Medulla oblongata (tissue), 1 donor: ENCODE results near the gene FOCAD.

Experiments
- DNase-seq: peaks from one replicate; pipeline ENCODE4 v3.0.0-alpha.2; 2015; ENCODE audit errors: extremely low spot score

The FOCAD gene

GRCh38 chr9:20729523-20729922 is 45.5 kb downstream of the FOCAD start:
- DNase-seq: no peak

DNA sequence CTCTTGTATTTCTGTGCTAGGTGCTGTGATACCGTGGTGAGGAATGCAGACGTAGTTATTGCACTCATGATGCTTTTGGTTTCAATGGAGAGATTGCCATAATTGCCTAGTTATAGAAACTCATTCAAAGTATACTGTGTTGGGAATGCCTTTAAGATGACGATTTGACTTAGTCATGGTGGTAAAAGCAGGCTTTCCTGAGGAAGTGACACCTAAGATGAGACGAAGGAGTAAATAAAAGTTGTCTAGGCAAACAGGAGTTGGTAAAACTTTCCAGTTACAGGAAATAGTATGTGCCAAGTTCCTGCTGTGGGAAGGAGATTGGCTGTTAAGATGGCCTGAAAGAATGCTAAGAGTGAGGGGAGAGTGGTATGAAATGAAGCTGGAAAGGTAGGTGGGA is 48.1 kb downstream of the FOCAD start:
- no peak for DNase-seq

DNA sequence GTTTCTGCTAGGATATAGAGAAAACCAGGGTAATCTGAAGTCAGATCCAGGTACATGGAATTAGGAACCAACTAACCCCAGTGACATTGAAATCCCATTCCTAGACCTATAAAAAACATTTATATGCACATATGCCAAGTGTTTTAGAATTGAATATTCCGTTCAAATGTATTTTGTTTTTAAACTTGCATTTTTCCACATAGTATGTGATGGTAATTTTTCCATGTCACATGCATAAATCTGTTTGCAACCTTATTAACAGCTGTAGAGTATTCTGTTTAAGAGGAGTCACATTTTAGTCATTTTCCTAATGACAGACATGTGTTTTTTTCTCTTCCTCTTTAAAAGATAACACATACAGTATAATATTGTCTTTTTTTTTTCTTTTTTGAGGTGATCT is 50.2 kb downstream of the FOCAD start:
- no peak for DNase-seq

DNA sequence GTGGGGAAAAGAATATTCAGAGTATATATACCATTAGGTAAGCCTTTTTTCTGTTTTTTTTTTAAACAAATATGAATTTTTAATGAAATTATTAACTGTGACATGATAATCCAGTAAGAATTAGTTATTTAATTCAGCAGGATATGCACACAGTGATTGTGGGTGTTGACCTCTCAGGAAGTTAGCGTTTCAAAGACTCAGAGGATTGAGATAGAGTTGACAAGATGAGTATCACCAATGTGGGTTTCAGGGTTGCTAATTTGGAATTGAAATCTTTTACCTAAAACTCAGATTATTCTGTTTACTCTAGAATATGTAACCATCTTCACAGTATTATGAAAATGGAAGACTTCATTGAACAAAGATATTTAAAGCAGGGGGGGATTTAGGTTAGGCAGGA is 56.2 kb downstream of the FOCAD start:
- DNase-seq: no peak

DNA sequence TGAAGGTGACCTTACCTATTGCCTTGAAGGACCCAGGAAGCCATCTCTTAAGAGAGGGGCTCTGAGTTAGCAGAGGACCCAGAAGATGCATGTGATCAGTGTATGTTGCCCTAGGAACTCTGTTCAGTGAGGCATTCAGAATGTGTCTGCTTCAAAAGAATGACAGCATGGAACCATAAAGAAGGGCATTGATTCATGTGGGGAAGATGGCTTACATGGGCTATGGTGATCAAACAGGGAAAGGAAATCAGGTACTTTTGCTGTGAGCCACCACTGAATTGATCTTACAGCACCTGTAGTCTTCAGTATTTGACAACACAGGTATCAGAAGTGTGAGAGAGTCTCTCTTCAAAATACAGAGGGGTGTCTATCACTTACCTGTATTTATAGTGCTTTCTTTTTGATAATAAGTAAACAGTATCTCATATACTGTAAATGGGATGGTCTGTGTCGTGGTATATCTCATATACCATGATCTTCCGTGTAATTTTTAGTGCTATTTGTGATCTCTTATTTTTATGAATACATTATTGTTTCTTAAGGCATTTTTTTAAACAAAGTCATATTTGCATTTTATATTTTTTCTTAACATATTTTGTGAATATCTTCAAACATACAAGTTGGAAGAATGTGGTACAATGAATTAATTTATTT is 57.0 kb downstream of the FOCAD start:
- no peak for DNase-seq

DNA sequence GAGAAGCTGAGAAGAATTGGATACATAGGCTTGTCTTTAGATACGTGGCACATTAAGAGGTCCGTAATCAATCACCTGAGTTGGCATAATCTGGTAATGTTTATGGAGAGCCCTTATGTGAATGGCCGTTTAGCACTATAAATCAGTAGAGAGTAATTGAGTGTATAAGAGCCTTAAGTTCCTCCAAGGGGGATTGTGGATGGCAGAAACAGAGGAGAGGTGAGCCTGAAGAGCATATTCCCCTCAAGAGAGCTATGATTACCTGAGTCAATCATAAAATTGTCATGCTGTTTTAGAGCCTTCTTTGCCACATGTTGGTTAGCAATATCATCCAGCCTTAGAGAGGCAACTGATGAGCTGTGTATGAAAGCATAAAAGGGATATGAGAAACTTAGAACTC is 58.8 kb downstream of the FOCAD start:
- DNase-seq: no peak

DNA sequence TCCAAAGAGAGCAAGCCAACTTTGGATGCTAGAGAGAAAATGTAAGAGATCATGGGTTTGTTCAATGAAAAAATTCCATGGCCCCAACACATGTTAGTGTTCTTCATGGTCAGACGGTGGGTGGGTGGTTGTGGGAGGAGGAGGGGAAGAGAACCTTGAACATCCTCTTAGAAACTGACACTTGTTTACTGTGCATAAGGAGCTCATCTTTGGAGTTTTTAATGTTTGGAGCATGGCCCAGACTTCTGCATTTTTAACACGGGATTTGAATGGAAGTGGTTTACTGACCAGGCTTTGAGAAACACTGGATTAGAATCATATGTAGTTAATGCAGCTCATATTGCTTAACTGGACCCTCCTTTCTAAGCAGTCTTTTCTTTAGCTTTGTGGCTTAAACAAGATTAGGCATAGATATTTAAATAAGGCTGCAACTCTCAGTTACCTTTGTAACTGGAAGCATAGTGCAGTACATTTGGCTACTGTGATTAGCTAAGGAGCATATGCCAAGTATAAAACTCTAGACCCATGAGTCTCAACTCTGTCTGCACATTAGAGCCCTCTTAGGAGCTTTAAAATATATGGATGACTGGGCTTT is 60.1 kb downstream of the FOCAD start:
- DNase-seq: no peak

DNA sequence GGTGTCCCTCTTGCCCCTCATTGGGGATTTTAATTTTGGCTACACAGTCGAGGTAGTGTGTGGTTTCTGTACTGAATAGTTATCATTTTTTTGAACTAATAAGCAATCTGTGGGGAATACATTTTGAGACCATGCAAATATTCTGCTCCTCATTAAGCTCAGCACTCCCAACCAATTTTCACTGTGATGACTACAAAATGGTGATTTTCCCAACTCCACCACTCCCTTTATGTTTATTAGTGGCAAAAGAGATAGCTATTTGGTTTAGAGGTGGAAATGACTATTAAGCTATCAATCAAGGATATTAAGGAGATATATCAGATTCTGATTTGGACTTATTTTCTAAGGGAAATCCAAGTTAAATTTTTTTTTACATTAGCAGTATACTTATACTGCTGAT is 62.9 kb downstream of the FOCAD start:
- no peak for DNase-seq

- no peak for DNase-seq
Measured at GRCh38 chr9:20749496-20750198, 65.6 kb downstream of the FOCAD start.

DNA sequence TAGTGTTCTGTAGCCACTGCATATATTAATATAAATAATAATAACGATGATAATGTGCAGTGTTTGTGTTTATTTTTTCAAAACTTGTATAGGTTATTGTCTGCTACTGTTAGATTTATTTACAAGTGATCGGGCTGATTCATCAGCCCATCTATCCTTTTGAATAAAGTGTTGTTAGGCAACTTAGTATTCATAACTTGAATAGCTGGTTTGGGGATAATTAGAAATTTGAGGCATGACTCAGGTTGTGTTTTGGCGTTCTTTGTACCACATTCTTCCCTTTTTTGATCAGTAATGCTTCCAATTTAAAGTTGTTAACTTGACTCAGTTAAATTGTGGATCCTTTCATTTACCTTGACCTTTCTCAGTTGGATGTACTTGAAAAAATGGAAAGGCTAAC is 69.7 kb downstream of the FOCAD start:
- DNase-seq: no peak

- DNase-seq: no peak
Measured at GRCh38 chr9:20754556-20754955, 70.5 kb downstream of the FOCAD start.

GRCh38 chr9:20760246-20760891 is 76.3 kb downstream of the FOCAD start:
- no peak for DNase-seq

GRCh38 chr9:20770947-20771346 is 86.9 kb downstream of the FOCAD start:
- DNase-seq: no peak

- no peak for DNase-seq
Measured at GRCh38 chr9:20771729-20772128, 87.7 kb downstream of the FOCAD start.

DNA sequence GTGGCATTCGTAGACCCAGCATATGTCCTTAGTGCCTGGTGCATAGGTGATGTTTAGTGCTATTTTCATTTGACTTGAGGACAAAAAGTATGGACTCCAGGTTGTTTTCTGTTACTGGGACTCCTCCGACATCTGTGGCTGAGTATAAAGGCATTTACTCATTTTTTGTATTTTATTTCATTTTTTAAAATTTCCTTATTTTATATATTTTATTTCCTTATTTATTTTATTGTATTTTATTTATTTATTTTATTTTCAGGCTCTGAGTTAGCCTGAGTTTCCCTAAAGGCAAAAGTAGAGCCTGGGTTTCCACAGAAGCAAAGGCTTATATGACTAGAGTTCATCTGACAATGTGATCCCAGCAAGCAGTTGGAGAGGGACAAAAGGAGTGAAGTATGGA is 91.6 kb downstream of the FOCAD start:
- DNase-seq: no peak

- DNase-seq: no peak
Measured at GRCh38 chr9:20781092-20781491, 97.0 kb downstream of the FOCAD start.

DNA sequence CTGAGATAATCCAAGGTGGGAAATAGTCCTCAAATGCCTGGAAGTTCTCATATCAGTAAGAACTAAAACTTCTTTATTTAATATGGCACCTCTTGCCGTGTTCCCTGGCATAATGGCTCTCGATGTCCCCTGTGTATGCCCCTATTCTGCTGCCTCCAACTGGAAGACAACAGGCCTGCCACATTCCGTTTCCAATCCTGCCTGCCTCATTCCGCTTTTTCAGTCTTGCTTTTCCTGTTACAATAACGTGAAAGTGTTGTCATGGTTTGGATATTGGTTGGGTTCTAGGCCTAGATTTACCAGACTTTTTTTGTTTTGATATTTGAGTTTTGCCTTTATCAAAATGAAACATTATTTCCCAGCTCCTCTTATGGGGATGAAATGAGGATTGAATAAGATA is 98.2 kb downstream of the FOCAD start:
- no peak for DNase-seq

DNA sequence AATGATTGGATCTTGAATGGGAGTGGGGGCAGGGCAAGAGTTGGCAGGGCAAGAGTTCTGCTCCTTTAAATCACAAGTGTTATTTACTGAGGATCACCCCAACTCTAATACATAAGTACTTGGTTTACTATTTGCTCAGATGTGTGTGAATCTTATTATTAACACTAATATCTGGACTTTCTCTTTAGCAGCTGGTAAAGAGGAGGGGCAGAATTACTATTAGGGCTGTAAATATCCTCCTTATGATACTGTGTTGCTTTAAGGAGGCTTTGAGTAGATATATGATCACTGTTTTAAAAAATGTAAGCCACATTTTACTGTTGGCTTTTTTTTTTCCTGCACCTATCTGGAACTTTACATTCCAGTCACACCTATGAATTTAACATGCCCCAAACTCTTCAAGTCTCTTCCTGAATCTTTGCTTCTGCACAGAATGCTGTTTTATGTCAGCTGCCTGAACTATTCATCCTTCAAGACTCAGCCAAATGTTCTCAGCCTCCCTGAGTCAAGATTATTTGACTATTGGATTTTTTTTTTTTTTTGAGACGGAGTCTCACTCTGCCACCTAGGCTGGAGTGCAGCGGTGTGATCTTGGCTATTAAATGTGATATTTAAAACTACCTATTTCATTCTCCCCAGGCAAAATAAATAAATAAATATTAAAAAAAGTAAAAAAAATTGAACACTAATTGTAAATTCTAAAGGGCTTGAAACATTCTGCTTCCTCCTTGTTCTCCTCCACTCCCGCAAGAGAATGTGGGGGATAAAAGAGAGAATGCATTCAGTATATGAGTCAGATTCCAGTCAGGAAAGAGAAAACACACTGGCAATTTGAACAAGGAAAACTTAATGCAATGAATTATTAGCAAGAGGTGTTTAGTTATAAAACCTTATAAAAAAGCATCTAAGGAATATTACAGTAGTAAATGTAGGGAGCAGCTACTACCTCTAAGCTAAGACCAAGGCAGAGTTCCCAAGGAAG is 99.3 kb downstream of the FOCAD start:
- DNase-seq: no peak

DNA sequence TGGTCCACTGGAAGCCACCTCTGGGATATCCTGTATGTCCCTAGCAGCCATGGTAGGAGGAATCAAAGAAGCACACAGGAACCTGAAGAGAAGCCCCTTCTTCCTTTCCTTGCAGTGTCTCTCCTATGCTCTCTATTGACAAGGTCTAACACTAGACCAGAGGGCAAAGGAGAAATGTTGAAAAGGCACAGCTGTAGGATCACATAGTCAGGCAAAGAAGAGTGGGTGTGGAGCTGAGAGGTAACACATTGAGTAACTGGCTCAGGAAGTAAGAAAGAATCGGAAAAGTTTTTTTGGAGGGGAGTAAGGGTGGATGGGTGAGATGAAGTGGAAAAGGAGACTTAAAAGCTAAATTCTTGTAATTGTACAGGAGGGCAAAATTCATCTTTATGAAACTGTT is 100.1 kb downstream of the FOCAD start:
- no peak for DNase-seq

GRCh38 chr9:20786807-20787206 is 102.7 kb downstream of the FOCAD start:
- DNase-seq: no peak
